Measurements from ENCODE around the gene HMGXB3.

HMGXB3 gene

DNA sequence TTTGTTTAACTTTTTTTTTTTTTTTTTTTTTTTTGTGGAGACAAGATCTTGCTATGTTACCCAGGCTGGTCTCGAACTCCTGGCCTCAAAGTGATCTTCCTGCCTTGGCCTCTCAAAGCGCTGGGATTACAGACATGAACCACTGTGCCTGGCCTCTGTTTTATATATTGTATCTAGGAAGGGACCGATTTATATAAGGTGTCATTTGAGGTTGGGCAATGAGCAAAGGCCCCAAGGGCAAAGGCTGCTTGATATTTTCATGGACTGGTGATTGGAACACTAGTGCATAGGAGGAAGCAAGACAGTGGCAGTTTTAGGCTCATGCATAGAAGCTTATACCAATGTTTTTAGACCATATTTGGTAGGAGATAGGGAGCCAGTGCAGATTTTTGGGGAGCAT, 36.8 kb upstream of the HMGXB3 start:
- ATAC-seq (no peak), DNase-seq (ENCODE audit: low spot score in 2 of 2) (no peak)
- H3K4me1 Mint-ChIP-seq, result peaks cover 38% of the 10 kb centered on the region

DNA sequence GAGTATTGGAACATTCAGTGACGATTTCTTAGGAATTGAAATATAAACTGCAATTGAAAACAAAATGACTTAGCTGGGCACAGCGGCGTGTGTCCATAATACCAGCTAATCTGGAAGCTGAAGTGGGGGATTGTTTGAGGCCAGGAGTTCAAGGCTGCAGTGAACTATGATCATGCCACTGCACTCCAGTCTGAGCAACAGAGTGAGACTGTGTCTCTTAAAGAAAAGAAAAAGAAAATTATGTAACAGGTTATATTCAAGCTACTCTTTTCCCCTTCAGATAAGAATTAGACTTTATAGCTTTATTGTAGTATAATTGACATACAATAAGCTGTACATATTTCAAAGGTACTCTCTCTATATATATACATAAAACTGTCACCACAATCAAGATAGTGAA, 33.6 kb upstream of the HMGXB3 start:
- no peak for DNase-seq (ENCODE audit: low spot score in 2 of 2)
- Mint-ChIP-seq H3K4me1 (peaks cover 13% of the 10 kb centered on the region), H3K4me3 (no peak overlapping the region), H3K27ac (peak overlapping the region; percentile 42), H3K9me3 (no peaks in the 10 kb centered on the region), H3K36me3 (no peaks in the 10 kb centered on the region)
- no peak for ATAC-seq

More for the DNA sequence above, 36.8 kb upstream of the HMGXB3 start:
- Mint-ChIP-seq H3K4me3 (no peak overlapping the region), H3K9me3 (no peaks in the 10 kb centered on the region), H3K27ac (no peak overlapping the region), H3K36me3 (peaks cover 10% of the 10 kb centered on the region)

DNA sequence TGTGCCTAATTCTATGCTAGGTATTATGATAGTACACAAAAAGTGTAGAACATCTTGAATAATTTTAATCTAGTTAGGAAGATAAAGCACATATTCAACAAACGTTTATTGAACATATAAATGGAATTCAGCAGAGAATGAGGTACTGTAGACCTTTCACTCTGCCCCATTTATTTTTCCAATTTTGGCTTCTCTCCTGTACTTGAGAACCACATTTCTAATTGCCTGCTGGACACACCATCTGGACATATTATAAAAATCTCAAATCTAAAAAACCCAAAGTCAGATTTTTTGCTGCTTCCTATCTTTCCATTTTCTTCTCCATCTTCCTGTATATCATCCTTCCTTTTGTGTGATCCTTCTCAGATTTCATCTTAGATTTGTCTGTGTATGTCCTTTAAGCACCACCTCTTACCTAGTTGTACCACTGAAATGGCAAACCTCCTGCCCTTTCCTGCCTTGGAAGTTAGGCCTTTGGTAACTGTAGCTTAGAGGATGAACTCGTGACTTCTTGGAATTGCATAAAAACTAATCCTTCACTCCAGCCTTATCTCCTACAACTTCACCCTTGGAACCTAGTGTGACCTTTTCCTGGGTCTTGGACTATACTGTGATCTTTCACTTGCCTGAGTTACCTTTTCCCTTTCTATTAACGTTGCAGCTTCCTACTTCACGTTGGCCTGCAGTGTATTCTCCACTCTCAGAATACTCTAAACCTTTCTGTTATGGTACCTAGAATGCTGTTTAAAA, 31.2 kb upstream of the HMGXB3 start:
- H3K27ac Mint-ChIP-seq, result no peak overlapping the region
- no peak overlapping the region for H3K4me3 Mint-ChIP-seq
- ATAC-seq (no peak), DNase-seq (ENCODE audit: low spot score in 2 of 2) (no peak)
- no peaks in the 10 kb centered on the region for H3K36me3 Mint-ChIP-seq
- peaks cover 5% of the 10 kb centered on the region for H3K4me1 Mint-ChIP-seq
- no peaks in the 10 kb centered on the region for H3K9me3 Mint-ChIP-seq

DNA sequence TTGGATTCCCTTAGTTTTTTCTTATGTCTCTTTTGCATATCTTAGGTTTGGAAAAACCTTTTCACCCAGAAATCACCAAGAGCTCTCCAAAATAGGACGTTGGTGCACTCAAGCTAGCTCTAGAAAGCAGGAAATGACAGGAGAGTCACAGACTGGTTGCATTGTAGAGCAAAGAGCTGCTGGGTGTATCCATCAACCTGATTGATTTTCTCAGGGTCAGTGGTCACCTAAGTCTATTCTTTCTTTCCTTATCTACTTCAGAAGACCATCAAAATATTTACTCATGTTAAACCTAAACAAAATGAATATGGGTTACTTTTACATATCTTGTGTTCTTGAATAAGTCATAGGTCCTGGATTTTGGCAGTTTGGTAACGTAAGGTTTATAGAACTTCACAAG, 25.1 kb upstream of the HMGXB3 start:
- Mint-ChIP-seq H3K27ac (no peak overlapping the region), H3K4me1 (peaks cover 5% of the 10 kb centered on the region), H3K4me3 (no peak overlapping the region), H3K36me3 (peaks cover 30% of the 10 kb centered on the region), H3K9me3 (no peaks in the 10 kb centered on the region)
- DNase-seq (ENCODE audit: low spot score in 2 of 2) (no peak), ATAC-seq (no peak)

DNA sequence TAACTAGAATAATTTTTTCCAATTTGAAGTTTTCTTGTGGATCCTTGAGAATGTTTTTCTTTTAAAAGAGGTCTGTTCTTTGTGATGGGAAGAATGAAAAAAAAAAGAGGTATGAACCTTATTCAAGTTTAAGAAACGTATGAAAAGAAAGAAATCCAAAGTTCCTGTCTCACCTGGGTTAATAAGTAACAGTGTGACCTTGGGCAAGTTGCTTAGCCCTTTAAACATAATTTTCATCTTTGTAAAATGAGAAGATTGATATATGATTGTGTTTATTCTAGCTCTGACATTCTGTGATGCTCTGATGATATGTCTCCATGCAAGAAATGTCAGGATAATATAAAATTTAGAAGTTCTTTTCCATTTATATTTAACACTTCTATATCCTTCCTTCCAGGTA, 20.6 kb upstream of the HMGXB3 start:
- no peak for DNase-seq (ENCODE audit: low spot score in 2 of 2)
- Mint-ChIP-seq H3K9me3 (no peaks in the 10 kb centered on the region), H3K4me3 (no peak overlapping the region), H3K36me3 (peaks cover 31% of the 10 kb centered on the region), H3K27ac (no peak overlapping the region), H3K4me1 (no peaks in the 10 kb centered on the region)
- ATAC-seq, result no peak

DNA sequence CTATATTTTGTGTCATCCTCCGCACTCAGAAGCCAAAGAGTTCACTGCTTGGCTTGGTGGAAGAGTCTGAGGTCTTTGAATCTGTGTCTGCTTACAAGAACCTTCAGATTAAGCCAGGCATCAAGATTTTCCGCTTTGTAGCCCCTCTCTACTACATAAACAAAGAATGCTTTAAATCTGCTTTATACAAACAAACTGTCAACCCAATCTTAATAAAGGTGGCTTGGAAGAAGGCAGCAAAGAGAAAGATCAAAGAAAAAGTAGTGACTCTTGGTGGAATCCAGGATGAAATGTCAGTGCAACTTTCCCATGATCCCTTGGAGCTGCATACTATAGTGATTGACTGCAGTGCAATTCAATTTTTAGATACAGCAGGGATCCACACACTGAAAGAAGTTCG, 19.3 kb upstream of the HMGXB3 start:
- DNase-seq (ENCODE audit: low spot score in 2 of 2) (no peak), ATAC-seq (no peak)
- H3K9me3 Mint-ChIP-seq, result no peaks in the 10 kb centered on the region
- no peak overlapping the region for H3K27ac Mint-ChIP-seq
- peaks cover 31% of the 10 kb centered on the region for H3K36me3 Mint-ChIP-seq
- H3K4me1 Mint-ChIP-seq, result no peaks in the 10 kb centered on the region
- H3K4me3 Mint-ChIP-seq, result no peak overlapping the region

DNA sequence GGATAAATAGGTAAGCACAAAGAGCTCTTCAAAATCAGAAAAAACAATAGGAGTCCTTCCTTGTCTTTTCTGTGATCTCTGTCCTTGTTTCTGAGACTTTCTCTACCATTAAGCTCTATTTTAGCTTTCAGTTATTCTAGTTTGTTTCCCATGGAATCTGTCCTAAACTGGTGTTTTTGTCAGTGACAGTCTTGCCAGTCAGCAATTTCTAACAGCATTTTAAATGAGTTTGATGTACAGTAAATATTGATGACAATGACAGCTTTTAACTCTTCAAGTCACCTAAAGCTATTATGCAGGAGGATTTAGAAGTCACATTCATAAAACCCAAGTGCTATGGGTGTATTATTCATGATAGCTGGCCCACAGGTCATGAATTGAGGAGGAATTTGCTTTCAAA, 18.0 kb upstream of the HMGXB3 start:
- Mint-ChIP-seq H3K9me3 (no peaks in the 10 kb centered on the region), H3K36me3 (peaks cover 28% of the 10 kb centered on the region), H3K4me1 (no peaks in the 10 kb centered on the region), H3K27ac (no peak overlapping the region), H3K4me3 (no peak overlapping the region)
- no peak for DNase-seq (ENCODE audit: low spot score in 2 of 2)
- no peak for ATAC-seq

DNA sequence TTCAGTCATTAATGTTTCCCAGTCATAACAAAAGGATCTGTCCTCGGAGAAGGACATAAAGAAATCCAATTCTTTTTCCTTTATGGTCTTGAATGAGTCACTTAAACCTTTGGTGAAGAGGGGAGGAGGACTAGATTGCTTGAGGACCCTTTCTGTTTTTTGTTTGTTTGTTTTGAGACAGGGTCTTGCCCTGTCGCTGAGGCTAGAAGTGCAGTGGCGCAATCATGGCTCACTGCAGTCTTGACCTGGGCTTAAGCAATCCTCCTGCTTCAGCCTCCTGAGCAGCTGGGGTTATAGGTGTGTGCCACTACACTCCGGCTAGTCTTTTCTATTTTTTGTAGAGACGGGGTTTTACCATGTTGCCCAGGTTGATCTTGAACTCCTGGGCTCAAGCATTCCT, 12.4 kb upstream of the HMGXB3 start:
- Mint-ChIP-seq H3K4me3 (no peak overlapping the region), H3K27ac (no peak overlapping the region), H3K36me3 (no peaks in the 10 kb centered on the region), H3K9me3 (no peaks in the 10 kb centered on the region), H3K4me1 (no peaks in the 10 kb centered on the region)
- DNase-seq (ENCODE audit: low spot score in 2 of 2) (no peak), ATAC-seq (no peak)

DNA sequence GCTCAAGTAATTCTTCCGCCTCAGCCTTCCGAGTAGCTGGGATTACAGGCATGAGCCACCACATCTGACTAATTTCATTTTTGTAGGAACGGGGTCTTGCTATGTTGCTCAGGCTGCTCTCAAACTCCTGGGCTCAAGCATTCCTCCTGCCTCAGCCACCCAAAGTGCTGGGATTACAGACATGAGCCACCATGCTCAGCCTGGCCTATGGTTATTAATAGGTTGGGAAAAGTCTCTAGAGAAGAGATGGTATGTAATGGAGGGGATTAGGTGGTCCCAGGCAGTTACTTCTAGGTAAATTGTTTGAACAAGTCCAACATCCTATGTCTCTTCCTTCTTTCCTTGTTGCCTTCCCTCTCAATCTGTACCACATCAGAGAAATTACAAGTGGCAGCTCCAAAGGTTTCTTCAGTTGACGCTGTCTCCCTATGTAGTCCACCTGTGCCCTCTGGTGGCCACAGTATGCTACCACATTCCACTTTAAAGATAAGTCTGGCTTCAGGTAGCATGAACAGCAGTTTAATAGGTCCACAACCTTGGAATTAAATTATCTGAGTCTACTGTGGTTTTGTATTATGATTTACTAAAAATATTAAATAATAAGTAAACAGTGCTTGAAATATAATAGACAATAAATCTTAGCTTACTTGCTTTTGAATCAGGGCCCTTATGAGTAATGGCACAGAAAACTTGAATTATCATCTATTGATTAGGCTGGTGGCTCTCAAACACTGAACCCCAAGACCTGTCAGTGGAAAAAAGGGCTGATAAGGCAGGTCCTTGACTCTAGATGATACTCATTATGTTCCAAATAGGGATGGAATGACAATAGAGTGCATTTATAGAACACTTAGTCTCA, 9.8 kb upstream of the HMGXB3 start:
- DNase-seq (ENCODE audit: low spot score in 2 of 2) (peak; percentile 45 to 68), ATAC-seq (peak; percentile 78)
- no peak overlapping the region for H3K27ac Mint-ChIP-seq
- no peak overlapping the region for H3K4me3 Mint-ChIP-seq
- no peaks in the 10 kb centered on the region for H3K9me3 Mint-ChIP-seq
- H3K36me3 Mint-ChIP-seq, result no peaks in the 10 kb centered on the region
- no peaks in the 10 kb centered on the region for H3K4me1 Mint-ChIP-seq

DNA sequence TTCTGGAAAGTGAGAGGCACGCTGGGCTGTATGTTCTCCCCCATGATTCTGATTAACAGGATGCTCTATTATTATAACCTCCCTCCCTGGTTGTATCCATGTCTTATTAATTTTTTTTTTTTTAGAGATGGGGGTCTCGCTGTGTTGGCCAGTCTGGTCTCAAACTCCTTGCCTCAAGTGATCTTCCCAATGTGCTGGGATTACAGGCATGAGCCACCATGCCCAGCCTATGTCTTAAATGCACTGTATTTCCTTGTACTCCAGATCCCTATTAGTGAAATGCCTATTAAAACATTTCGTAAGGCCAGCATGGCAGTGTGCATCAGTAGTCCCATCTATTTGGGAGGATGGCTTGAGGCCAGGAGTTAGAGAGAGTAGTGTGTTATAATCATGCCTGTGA, 7.1 kb upstream of the HMGXB3 start:
- peaks cover under 1% of the 10 kb centered on the region for H3K4me1 Mint-ChIP-seq
- ATAC-seq, result no peak
- no peak overlapping the region for H3K4me3 Mint-ChIP-seq

DNA sequence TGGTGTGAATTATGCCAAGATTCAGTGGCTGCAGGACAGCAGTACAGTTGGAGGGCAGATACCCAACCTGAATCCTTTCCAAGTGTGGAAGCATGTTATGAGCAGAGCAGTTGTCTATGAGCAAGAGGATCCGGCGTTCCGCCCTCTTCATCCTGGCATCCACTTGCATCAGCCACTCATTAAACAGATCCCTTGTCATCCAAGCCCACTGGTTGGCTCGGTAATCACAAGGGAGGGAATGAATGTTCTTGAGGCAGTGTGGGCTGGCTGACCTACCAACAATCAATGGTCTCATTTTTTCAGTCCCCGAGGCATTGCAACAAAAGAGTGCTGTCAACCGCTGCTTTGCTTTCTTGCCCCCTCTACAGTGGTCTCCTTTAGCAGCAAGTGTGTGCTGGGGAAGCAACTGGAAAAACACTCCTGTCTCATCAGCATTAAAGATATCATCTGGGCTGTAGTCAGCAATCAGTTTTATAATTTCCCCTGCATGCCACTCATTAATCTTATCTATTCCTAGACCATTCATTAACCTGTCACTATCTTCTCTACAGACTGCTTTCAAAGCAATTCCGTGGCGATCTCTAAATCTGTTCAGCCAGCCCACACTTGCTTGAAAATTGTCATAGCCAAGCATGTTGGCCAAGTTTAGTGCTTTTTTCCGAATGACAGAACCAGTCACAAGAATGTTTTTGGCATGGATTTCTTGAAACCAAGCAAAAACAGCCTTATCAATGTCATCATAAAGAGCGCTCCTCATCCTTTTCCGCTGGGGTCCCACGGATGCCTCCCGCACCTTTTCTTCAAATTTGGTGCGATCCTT, 4.9 kb upstream of the HMGXB3 start:
- DNase-seq (ENCODE audit: low spot score in 2 of 2) (no peak), ATAC-seq (no peak)
- H3K4me3 Mint-ChIP-seq, result no peak overlapping the region
- H3K36me3 Mint-ChIP-seq, result no peaks in the 10 kb centered on the region
- H3K27ac Mint-ChIP-seq, result peak overlapping the region; percentile 8
- no peaks in the 10 kb centered on the region for H3K9me3 Mint-ChIP-seq
- H3K4me1 Mint-ChIP-seq, result peaks cover 20% of the 10 kb centered on the region

More for the DNA sequence above, 7.1 kb upstream of the HMGXB3 start:
- Mint-ChIP-seq H3K9me3 (no peaks in the 10 kb centered on the region), H3K36me3 (no peaks in the 10 kb centered on the region), H3K27ac (no peak overlapping the region)
- no peak for DNase-seq (ENCODE audit: low spot score in 2 of 2)

DNA sequence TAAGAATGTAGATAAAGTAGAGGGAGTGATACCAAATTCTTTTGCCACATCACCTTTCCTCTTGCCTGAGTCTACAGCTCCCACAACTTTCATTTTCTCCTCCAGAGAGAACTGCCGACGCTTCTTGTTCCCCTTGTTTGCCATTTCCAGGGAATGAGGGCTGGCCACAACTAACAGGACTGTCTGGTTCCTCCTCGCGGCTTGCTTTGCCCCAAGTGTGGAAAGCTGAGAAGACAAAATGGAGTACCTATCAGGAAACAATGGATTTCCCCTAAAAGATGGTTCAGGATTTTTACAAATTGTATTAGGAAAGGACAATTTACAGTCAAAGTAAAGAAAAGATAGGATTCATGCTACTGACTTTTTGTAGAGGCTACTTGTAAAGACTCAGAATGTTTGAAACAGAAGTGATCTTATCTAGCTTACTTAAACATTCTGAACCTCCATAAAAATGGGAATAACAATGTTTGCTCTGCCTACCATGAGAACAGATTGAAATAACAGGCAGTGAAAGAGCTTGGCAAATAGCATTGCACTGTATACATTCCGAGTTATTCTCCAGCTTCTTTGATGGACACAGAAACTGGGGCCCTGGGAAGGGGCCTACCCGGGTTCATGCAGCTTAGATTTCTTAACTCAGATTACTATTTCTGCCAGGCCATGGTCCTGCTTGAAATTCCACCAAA, 4.2 kb upstream of the HMGXB3 start:
- ATAC-seq, result no peak
- peaks cover 4% of the 10 kb centered on the region for H3K36me3 Mint-ChIP-seq
- no peak overlapping the region for H3K4me3 Mint-ChIP-seq
- H3K4me1 Mint-ChIP-seq, result peaks cover 20% of the 10 kb centered on the region
- no peaks in the 10 kb centered on the region for H3K9me3 Mint-ChIP-seq
- no peak for DNase-seq (ENCODE audit: low spot score in 2 of 2)
- peak overlapping the region; percentile 8 for H3K27ac Mint-ChIP-seq

DNA sequence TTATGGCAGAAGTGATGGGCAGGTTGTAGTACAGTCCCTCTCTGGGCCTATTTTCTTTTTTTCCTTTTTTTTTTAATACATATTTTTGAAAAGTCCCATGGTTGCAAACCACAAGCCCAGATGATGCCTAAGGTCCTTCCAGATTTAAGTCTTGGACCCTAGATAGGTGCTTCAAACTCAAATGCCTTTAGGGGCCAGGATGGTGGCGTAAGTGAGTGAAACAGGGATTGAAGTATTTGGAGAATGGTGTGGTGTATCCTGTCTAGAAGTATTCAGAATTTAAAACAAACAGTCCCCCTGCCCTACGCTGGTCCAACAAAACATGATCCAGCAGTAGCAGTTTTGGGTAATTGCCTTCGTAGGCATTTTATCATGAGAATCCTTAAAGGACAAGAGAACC, 2.3 kb upstream of the HMGXB3 start:
- peaks cover 23% of the 10 kb centered on the region for H3K36me3 Mint-ChIP-seq
- DNase-seq (ENCODE audit: low spot score in 2 of 2) (no peak), ATAC-seq (no peak)
- no peaks in the 10 kb centered on the region for H3K9me3 Mint-ChIP-seq
- no peak overlapping the region for H3K4me3 Mint-ChIP-seq
- H3K4me1 Mint-ChIP-seq, result peaks cover 38% of the 10 kb centered on the region
- no peak overlapping the region for H3K27ac Mint-ChIP-seq

DNA sequence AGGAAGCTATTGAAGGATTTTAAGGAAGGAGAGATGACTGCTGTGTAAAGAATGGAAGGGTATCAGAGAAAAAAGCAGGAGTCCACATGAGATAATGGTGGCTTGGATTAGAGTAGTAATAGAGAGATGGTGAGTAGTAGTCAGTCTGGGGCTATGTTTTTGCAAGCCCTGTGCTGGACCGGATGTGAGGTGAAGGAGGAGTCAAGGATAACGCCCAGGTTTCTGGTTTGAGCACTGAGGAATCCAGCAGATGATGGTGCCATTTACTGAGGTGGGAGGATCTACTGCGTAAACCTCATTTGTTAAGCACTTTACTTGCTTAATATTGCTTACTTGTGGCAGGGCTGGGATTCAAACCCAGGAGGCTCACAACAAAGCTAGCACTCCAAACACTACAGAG, 1.2 kb upstream of the HMGXB3 start:
- H3K9me3 Mint-ChIP-seq, result no peaks in the 10 kb centered on the region
- peaks cover 34% of the 10 kb centered on the region for H3K36me3 Mint-ChIP-seq
- DNase-seq (ENCODE audit: low spot score in 2 of 2) (no peak), ATAC-seq (no peak)
- peak overlapping the region; percentile 77 for H3K4me3 Mint-ChIP-seq
- H3K4me1 Mint-ChIP-seq, result peaks cover 48% of the 10 kb centered on the region
- H3K27ac Mint-ChIP-seq, result peak overlapping the region; percentile 89

DNA sequence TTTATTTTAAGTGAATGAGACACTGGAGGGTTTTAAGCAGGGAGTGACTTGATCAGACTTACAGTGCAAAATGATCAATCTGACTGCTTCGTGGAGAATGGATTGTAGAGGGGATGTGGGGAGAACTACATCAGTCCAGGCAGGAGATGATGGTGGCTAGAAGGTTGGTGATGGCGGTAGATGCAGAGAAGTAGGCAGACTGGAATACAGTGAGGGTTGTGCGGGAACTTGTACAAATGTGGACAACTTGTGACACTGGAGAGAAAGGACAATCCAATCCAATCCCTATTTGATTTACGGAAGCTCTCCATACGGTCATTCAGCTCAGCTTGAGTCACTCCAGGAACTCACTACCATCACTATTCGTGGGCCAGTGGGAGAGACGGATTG, 678 bp upstream of the HMGXB3 start:
- peak overlapping the region; percentile 77 for H3K4me3 Mint-ChIP-seq
- peak overlapping the region; percentile 89 for H3K27ac Mint-ChIP-seq
- no peaks in the 10 kb centered on the region for H3K9me3 Mint-ChIP-seq
- no peak for ATAC-seq
- no peak for DNase-seq (ENCODE audit: low spot score in 2 of 2)
- peaks cover 39% of the 10 kb centered on the region for H3K36me3 Mint-ChIP-seq
- H3K4me1 Mint-ChIP-seq, result peaks cover 53% of the 10 kb centered on the region
